NCI-H82 treated with DMSO at 0.1 percent for 48 hours (cell line): ENCODE data around the gene CCZ1B.
A peak's percentile ranks its signal among the peaks of the same experiment; 100 is the strongest.
"Not testable (repeated sequence)": the region's sequence is repeated elsewhere in the genome, so short reads cannot be mapped to it uniquely, and the experiment has no call there.

ENCODE experiments used
- DNase-seq: peaks from one replicate; lab custom pipeline; 2025; ENCODE audit not compliant: unreplicated experiment; lab: John Stamatoyannopoulos, UW

CCZ1B gene

GRCh38 chr7:6826151-6826550, at the start of gene CCZ1B:
TSS of gene CCZ1B (minus strand) at chr7:6826275. CDS start at chr7:6826197, 78 bp downstream.
- DNase-seq: peak; percentile 41

- DNase-seq: not testable (repeated sequence)
These were observed 48.9 kb upstream of the CCZ1B start for GRCh38 chr7:6875022-6875421.

- DNase-seq: not testable (repeated sequence)
These were observed 46.3 kb upstream of the CCZ1B start for GRCh38 chr7:6872246-6872945.

- DNase-seq: not testable (repeated sequence)
These were observed 45.5 kb upstream of the CCZ1B start for GRCh38 chr7:6871421-6872144.

- DNase-seq: not testable (repeated sequence)
These were observed 38.7 kb upstream of the CCZ1B start for GRCh38 chr7:6864751-6865150.

GRCh38 chr7:6864188-6864587, 38.1 kb upstream of the CCZ1B start:
- DNase-seq: not testable (repeated sequence)

- not testable (repeated sequence) for DNase-seq
These were observed 36.8 kb upstream of the CCZ1B start for GRCh38 chr7:6862876-6863275.

GRCh38 chr7:6857721-6858314, 31.7 kb upstream of the CCZ1B start:
- DNase-seq: not testable (repeated sequence)

- DNase-seq: not testable (repeated sequence)
These were observed 29.6 kb upstream of the CCZ1B start for GRCh38 chr7:6855563-6856131.

- DNase-seq: not testable (repeated sequence)
These were observed 28.9 kb upstream of the CCZ1B start for GRCh38 chr7:6854747-6855562.

- DNase-seq: not testable (repeated sequence)
These were observed 27.6 kb upstream of the CCZ1B start for GRCh38 chr7:6853681-6854080.

GRCh38 chr7:6849127-6849526, 23.1 kb upstream of the CCZ1B start:
- DNase-seq: not testable (repeated sequence)

GRCh38 chr7:6847751-6848150, 21.7 kb upstream of the CCZ1B start:
- DNase-seq: not testable (repeated sequence)

- not testable (repeated sequence) for DNase-seq
These were observed 19.9 kb upstream of the CCZ1B start for GRCh38 chr7:6845971-6846449.

GRCh38 chr7:6843654-6844053, 17.6 kb upstream of the CCZ1B start:
- not testable (repeated sequence) for DNase-seq

GRCh38 chr7:6843092-6843491, 17.0 kb upstream of the CCZ1B start:
- DNase-seq: not testable (repeated sequence)

GRCh38 chr7:6842278-6842921, 16.3 kb upstream of the CCZ1B start:
- not testable (repeated sequence) for DNase-seq

- not testable (repeated sequence) for DNase-seq
These were observed 11.0 kb upstream of the CCZ1B start for GRCh38 chr7:6837081-6837480.

- DNase-seq: not testable (repeated sequence)
These were observed 9.4 kb upstream of the CCZ1B start for GRCh38 chr7:6835521-6835920.

GRCh38 chr7:6833636-6834035, 7.6 kb upstream of the CCZ1B start:
- no peak for DNase-seq
